Left colon (tissue), 2 donors: ENCODE data around the gene LBHD1. TPM values are rescaled to one million over a fixed set of nuclear protein-coding genes. Genes with fewer than 3 reads are reported as not detected.
"Not testable (repeated sequence)": the region's sequence is repeated elsewhere in the genome, so short reads cannot be mapped to it uniquely, and the experiment has no call there.

Experiments
- ATAC-seq: fragments of 200-7000 bp; cut with Tn5 transposase; one replicate; pipeline ENCODE4 v1.9.1; 2020; ENCODE audit warnings: mild to moderate bottlenecking, moderate library complexity
- DNase-seq, 2 donors: peaks; one replicate each; pipeline ENCODE4 v3.0.0-alpha.2; 2020
- intact Hi-C, 2 donors: fragments of 100-400 bp; cut with DNase I in 1 of 2; cut with micrococcal nuclease in 1 of 2; formaldehyde crosslinking; loops; one replicate each; pipeline versions ENCODE4 v1.11.2 to v1.14.0; 2022; cut with DNase I, micrococcal nuclease
- total RNA-seq, 2 donors: library from RNA; stranded (reverse); fragmentation: NEBNext Ultra II Directional; extraction: Animal tissue kit (Norgen Biotek cat#: 25700); gene quantifications; one replicate each; pipeline ENCODE4 v1.2.1, GENCODE V29; 2021
- donor health status: DM: no; HTN: no; CAD: no.
- donor health status: DM: yes; HTN: yes; CAD: no.

Gene LBHD1
- total RNA-seq, 2 donors from 2014 or later: 6.5 to 12.8 TPM

- intact Hi-C loops: no loop called here
- ATAC-seq (peak; percentile 32), DNase-seq (peak; percentile 49 to 75)
These were observed 2.5 kb downstream of the LBHD1 start for GRCh38 chr11:62669420-62670161.

GRCh38 chr11:62667460-62667859 is 4.6 kb downstream of the LBHD1 start:
- DNase-seq: no peak
- no peak for ATAC-seq
- intact Hi-C loops: no loop called here

- intact Hi-C loops: no loop called here
These were observed 5.7 kb downstream of the LBHD1 start for GRCh38 chr11:62666259-62666926.

GRCh38 chr11:62665599-62666258 is 6.3 kb downstream of the LBHD1 start:
- peak; percentile 54 for ATAC-seq
- peak in 1 of 2 donors; percentile 69 for DNase-seq
- intact Hi-C loops: no loop called here

More at GRCh38 chr11:62666259-62666926, 5.7 kb downstream of the LBHD1 start:
- DNase-seq (no peak), ATAC-seq (no peak)

- intact Hi-C loops: no loop called here
- DNase-seq (peak; percentile 96), ATAC-seq (peak; percentile 91)
These were observed 6.9 kb downstream of the LBHD1 start, which contains the start of the genes C11orf98 and CSKMT for GRCh38 chr11:62665075-62665598. TSS of gene C11orf98 (minus strand) at chr11:62665210. CDS start at chr11:62665169, 41 bp downstream. TSS of gene CSKMT (plus strand) at chr11:62665312. CDS start at chr11:62665880, 568 bp downstream.

- DNase-seq (peak in 1 of 2 donors; percentile 68), ATAC-seq (peak; percentile 60)
- intact Hi-C loops: no loop called here
These were observed 7.5 kb downstream of the LBHD1 start for GRCh38 chr11:62664405-62665074.

- ATAC-seq (no peak), DNase-seq (no peak)
- intact Hi-C loops: no loop called here
These were observed 15.2 kb downstream of the LBHD1 start for GRCh38 chr11:62656796-62657429.

GRCh38 chr11:62654297-62654696 is 17.8 kb downstream of the LBHD1 start:
- DNase-seq (no peak), ATAC-seq (no peak)
- intact Hi-C loops: no loop called here

- no peak for DNase-seq
- no peak for ATAC-seq
- intact Hi-C loops: no loop called here
These were observed 19.7 kb downstream of the LBHD1 start for GRCh38 chr11:62652161-62653006.

- DNase-seq, intact Hi-C loops, ATAC-seq: not testable (repeated sequence)
These were observed 21.8 kb downstream of the LBHD1 start for GRCh38 chr11:62650283-62650682.

GRCh38 chr11:62649486-62649885 is 22.6 kb downstream of the LBHD1 start:
- no peak for DNase-seq

GRCh38 chr11:62648967-62649364 is 23.1 kb downstream of the LBHD1 start:
- intact Hi-C loops: no loop called here
- ATAC-seq: no peak
- no peak for DNase-seq

More at GRCh38 chr11:62649486-62649885, 22.6 kb downstream of the LBHD1 start:
- ATAC-seq: no peak
- intact Hi-C loops: no loop called here

- intact Hi-C loops: no loop called here
- no peak for DNase-seq
- no peak for ATAC-seq
These were observed 23.7 kb downstream of the LBHD1 start for GRCh38 chr11:62648185-62648966.

- DNase-seq (no peak), ATAC-seq (no peak)
- intact Hi-C loops: no loop called here
These were observed 24.5 kb downstream of the LBHD1 start for GRCh38 chr11:62647609-62648005.

- ATAC-seq: no peak
- no peak for DNase-seq
- intact Hi-C loops: no loop called here
These were observed 25.1 kb downstream of the LBHD1 start for GRCh38 chr11:62646825-62647608.
